SK-N-MC (cell line): ENCODE measurements around the gene OR1K1.

Experiments used
- EZH2 ChIP-seq: fragments of 200-600 bp; sonication (generic); IDR thresholded peaks from one replicate; pipeline ENCODE4 v1.6.1; 2017; ENCODE audit warnings: antibody characterized with exemption
- FOXP2 ChIP-seq: optimal IDR thresholded peaks from 2 replicates; pipeline ENCODE3; 2011; ENCODE audit warnings: mild to moderate bottlenecking, moderate library complexity; ENCODE audit not compliant: insufficient read depth; ENCODE audit errors: extremely low read length, control extremely low read depth
- POLR2AphosphoS5 ChIP-seq: IDR thresholded peaks from 2 replicates; pipeline ENCODE4 v1.6.1; 2012; ENCODE audit warnings: mild to moderate bottlenecking, low read depth, low read length, borderline replicate concordance

GRCh38 chr9:122810306-122810946, 10.5 kb downstream of the OR1K1 start:
- TF ChIP-seq EZH2 (no peak), POLR2AphosphoS5 (no peak), FOXP2 (no peak)
